Osteocyte (in vitro differentiated cells): Measurements from ENCODE around the gene F9. TPM values are rescaled to one million over a fixed set of nuclear protein-coding genes. Genes with fewer than 3 reads are reported as not detected.

Experiments used
- DNase-seq: peaks from one replicate; pipeline ENCODE4 v3.0.0; 2021; ENCODE audit warnings: mixed read lengths; ENCODE audit not compliant: unreplicated experiment; ENCODE audit errors: extremely low spot score
- H3K27ac Mint-ChIP-seq: one replicate; pipeline ENCODE4 v1.8.0; 2021; ENCODE audit warnings: mild to moderate bottlenecking, mixed read lengths; ENCODE audit not compliant: unreplicated experiment
- H3K27me3 Mint-ChIP-seq: one replicate; pipeline ENCODE4 v1.8.0; 2021; ENCODE audit warnings: mixed read lengths; ENCODE audit not compliant: unreplicated experiment
- H3K36me3 Mint-ChIP-seq: one replicate; pipeline ENCODE4 v1.8.0; 2021; ENCODE audit warnings: mixed read lengths; ENCODE audit not compliant: unreplicated experiment
- H3K4me1 Mint-ChIP-seq: one replicate; pipeline ENCODE4 v1.8.0; 2021; ENCODE audit warnings: mixed read lengths; ENCODE audit not compliant: unreplicated experiment
- H3K4me3 Mint-ChIP-seq: one replicate; pipeline ENCODE4 v1.8.0; 2021; ENCODE audit warnings: mild to moderate bottlenecking, moderate library complexity, mixed read lengths; ENCODE audit not compliant: unreplicated experiment
- H3K9me3 Mint-ChIP-seq: one replicate; pipeline ENCODE4 v1.8.0; 2021; ENCODE audit warnings: mixed read lengths; ENCODE audit not compliant: unreplicated experiment
- CTCF ChIP-seq: fragments of 200-600 bp; sonication (generic); IDR thresholded peaks from 2 replicates; pipeline ENCODE4 v1.5.0; 2021; ENCODE audit warnings: antibody characterized with exemption, mild to moderate bottlenecking, moderate library complexity
- total RNA-seq: library from RNA; stranded (reverse); gene quantifications from 2 replicates; pipeline ENCODE4 v1.2.1, GENCODE V29; 2021

Gene F9
- total RNA-seq, 1 donor from 2014 or later: not detected

GRCh38 chrX:139566981-139567380, 36.4 kb downstream of the F9 start:
- DNase-seq: no peak
- H3K27me3 Mint-ChIP-seq: no peaks in the 10 kb centered on the region
- H3K9me3 Mint-ChIP-seq: no peaks in the 10 kb centered on the region
- TF ChIP-seq CTCF: no peak
- no peaks in the 10 kb centered on the region for H3K36me3 Mint-ChIP-seq
- no peaks in the 10 kb centered on the region for H3K4me1 Mint-ChIP-seq
- H3K27ac Mint-ChIP-seq: no peak overlapping the region
- no peak overlapping the region for H3K4me3 Mint-ChIP-seq

GRCh38 chrX:139581068-139581467, 50.5 kb downstream of the F9 start:
- Mint-ChIP-seq H3K9me3 (no peaks in the 10 kb centered on the region), H3K4me1 (no peaks in the 10 kb centered on the region), H3K27ac (no peak overlapping the region), H3K27me3 (no peaks in the 10 kb centered on the region), H3K4me3 (no peak overlapping the region), H3K36me3 (no peaks in the 10 kb centered on the region)
- no peak for TF ChIP-seq CTCF
- DNase-seq: no peak

GRCh38 chrX:139585613-139586012, 55.1 kb downstream of the F9 start:
- Mint-ChIP-seq H3K36me3 (no peaks in the 10 kb centered on the region), H3K27me3 (no peaks in the 10 kb centered on the region), H3K27ac (no peak overlapping the region), H3K9me3 (no peaks in the 10 kb centered on the region), H3K4me1 (no peaks in the 10 kb centered on the region), H3K4me3 (no peak overlapping the region)
- TF ChIP-seq CTCF: no peak
- no peak for DNase-seq

GRCh38 chrX:139596068-139596467, 65.5 kb downstream of the F9 start:
- H3K36me3 Mint-ChIP-seq: no peaks in the 10 kb centered on the region
- H3K9me3 Mint-ChIP-seq: peaks cover 20% of the 10 kb centered on the region
- H3K4me3 Mint-ChIP-seq: no peak overlapping the region
- no peak for DNase-seq
- no peak for TF ChIP-seq CTCF
- no peaks in the 10 kb centered on the region for H3K27me3 Mint-ChIP-seq
- no peak overlapping the region for H3K27ac Mint-ChIP-seq
- H3K4me1 Mint-ChIP-seq: no peaks in the 10 kb centered on the region

GRCh38 chrX:139600105-139600504, 69.6 kb downstream of the F9 start:
- Mint-ChIP-seq H3K36me3 (no peaks in the 10 kb centered on the region), H3K9me3 (peaks cover 25% of the 10 kb centered on the region), H3K4me1 (no peaks in the 10 kb centered on the region), H3K27ac (no peak overlapping the region), H3K27me3 (no peaks in the 10 kb centered on the region), H3K4me3 (no peak overlapping the region)
- no peak for DNase-seq
- TF ChIP-seq CTCF: no peak

Other genes starting within 250 kb of the F9 start
- not detected in 2 replicates for gene MCF2, start 177.4 kb downstream of the F9 start, total RNA-seq